Smooth muscle cell of the brain vasculature (primary cell): Measurements from ENCODE around the gene DOK5.
A peak's percentile ranks its signal among the peaks of the same experiment; 100 is the strongest.

ENCODE experiments used
- DNase-seq: peaks from one replicate; pipeline ENCODE4 v3.0.0-alpha.2; 2012; ENCODE audit warnings: low read depth, low spot score

Gene DOK5

DNA sequence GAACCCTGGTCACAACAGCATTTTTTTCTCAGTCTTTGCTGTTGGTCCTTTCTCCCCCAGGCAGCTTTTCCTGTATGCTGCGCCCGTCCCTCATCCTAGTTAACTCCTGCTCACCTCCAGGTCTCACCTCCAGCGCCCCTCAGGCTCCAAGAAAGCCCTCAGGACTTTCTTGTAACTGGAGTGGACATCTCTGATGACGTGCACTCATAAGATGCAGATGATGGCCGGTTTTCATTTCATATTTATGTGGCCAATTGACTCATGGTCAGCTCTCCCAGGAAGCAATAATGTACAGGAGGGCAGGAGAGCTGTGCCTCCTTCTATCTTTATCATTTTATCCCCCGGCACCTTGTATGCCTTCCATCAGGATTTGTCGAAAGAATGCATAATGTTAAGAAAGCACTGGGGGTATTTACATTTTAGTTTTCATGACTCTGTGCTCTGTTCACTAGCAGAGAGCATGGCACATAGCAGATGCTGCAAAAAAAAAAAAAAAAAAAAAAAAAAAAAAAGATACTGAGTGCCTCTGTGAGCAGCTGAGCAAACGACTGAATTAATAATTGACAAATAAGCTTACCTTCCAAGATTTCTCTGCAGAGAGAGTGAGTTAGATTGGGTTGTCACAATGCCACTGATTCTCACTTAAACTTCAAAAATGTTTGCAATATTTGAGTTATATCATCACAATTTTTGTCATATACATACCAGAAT is 170.2 kb downstream of the DOK5 start:
- DNase-seq = no peak

DNA sequence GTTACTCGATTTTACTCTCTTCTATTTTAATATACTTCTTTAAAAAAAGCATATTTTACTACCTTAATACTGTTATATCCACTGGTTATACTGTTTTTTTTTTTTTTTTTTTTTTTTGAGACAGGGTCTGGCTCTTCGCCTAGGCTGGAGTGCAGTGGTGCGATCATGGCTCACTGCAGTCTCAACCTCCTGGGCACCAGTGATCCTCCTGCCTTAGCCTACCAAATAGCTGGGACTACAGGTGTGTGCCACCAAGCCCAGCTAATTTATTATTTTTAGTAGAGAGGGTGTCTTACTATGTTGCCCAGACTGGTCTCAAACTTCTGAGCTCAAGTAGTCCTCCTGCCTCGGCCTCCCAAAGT is 170.7 kb downstream of the DOK5 start:
- no peak for DNase-seq

DNA sequence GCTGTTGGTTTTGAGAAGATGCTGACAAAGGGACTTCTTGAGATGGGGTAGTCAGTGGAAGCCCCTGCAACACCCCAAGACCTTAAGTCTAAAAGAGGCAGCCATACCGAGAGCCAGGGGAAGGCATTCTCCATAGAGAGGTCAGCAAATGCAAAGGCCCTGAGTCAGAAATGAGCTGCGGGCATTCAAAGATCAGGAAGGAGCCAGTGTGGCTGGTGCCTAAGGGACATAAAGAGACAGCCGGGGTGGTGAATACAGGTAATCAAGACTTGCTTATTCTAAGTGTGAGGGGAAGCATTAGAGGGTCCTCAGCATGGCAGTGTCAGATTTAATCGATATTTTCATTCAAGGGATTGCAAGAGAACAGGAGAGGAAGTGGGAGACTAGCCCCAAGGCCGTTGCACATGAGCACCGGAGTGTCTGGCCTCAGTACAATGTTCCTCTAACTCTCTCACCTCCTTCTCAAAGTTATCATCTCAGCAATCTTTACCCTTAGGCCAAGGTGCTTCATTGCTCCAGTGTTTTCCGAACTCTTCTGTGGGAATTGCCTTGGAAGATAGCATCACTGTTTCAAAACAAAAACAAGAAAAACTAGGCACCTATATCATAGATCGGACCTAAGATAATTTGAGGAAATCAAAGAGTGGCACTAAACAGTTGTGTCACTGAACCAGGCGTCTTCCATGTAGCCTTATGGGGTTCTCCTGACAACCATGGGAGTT is 173.2 kb downstream of the DOK5 start:
- no peak for DNase-seq

DNA sequence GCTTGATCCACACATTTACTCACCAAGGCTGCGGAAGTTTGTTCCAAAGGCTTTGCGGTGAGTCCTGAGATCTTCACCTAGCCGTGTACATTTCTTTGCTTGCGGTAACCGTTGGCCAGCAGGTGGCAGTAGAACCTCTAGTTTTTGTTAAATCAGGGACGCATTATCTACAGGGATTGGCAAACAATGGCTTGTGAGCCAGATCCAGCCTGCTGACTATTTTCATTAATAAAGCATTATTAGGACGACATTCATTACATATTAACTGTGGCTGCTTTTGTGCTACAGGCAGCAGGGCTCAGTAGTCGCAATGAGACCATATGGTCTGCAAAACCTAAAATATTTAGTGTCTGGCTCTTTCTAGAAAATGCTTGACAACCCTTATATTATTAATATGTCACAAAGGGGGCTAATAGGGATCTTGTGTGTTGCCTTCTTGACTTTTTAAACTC is 174.1 kb downstream of the DOK5 start:
- DNase-seq = peak; percentile 50

DNA sequence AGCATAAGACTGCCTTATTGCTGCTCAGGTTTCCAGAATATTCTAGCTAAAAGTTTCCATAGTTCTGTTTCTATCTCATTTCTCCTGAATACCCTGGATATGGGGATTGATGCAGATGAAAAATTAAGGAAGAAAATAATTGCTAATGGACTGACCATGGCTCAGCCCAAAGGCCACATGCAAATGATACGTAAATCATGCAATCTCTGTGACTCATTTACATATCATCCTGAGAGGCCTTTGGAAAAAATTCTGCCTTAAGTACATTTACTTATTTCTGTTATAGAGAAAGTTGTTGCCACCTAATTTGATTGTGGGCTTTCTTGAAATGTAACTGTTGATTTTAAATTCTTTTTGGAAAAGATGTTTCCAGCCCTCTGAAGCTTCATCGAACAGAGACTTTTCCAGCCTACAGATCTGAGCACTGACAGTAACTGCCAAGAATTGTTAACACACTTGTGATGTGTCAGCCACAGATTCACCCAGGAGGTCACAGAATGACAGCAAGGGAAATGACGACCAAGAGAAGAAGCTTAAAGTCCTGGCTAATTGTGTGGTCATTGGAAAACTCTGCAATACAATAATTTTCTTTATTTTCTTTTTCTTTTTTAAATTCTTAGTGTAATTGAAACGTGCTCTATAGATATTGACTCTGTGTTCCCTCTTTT is 174.8 kb downstream of the DOK5 start:
- no peak for DNase-seq

DNA sequence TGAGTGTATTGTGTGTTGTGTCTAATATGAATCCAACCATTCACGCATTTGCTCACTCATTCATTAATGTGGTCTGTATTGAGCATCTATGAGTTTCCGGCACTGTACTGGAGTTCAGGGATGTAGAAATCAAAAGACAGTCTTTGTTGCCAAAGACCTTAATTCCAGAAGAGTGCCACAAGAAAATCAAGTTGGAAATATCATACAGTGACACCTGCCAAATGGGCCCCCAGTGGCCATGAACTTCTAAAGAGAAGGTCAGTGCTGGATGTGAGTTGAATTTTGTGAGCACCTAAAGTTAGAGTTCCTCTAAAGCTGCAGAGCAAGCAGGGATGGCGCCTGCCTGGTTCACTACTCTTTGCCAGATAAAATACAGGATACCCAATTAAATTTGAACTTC is 175.9 kb downstream of the DOK5 start:
- DNase-seq = no peak

DNA sequence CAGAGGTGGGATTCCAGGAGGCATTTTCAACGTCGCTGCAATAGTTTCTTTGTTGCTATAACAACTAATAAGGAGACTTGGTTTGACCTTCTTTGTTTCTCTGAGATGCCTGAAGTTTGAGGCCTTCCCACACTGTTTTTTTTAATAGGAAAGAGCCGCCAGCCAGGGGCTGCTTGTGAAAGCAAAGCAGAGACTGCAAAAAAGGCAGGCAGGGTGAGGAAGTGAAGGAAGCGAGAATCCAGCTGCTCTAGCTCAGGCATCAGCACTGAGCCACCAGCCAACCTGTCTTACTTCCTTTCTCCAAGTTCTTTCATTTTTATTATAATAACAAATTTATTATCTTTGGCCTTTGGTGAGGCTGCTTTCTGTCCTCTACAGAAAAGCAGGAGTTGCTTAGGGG is 179.1 kb downstream of the DOK5 start:
- DNase-seq = no peak

DNA sequence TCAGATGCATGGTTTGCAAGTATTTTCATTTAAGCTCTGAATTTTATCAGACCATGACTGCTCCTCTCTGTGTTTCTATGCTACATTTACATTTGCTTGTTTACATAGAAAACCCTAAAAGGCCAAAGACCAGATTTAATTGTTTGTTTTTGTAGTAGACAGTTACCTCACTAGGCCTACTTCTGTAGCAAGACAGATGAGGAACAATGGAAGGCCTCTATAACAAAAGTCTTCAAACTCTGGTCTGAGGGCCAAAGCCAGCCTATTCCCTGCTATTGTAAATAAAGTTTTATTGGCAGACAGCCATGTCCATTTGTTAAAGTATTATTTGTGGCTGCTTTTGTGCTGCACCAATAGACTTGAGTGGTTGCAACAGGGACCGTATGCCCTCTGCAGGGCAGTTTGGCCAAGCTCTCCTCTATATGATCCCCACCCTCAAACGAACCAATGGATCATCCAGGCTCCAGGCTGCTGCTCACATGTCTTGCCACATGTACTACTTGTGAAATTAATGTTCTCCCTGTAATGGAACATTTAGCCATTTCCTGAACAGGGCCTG is 182.0 kb downstream of the DOK5 start:
- no peak for DNase-seq

DNA sequence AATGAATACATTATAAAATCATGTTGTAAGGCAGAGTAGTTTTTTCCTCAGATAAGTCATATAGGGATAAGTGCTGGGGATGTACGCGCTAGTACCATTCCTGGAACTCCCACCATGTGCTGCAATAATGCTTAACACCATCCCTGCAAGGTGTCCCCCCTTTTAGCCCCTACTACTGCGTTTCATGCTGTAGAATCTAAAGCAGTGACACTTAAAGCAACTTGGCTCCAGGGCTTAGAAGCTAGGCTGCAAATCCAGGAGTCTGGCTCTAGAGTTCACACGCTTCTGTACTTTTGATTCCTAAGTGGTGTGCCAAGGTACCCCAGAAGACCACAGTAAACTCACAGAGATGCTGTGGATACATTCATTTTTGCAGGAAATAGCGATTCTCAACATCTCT is 183.1 kb downstream of the DOK5 start:
- no peak for DNase-seq

DNA sequence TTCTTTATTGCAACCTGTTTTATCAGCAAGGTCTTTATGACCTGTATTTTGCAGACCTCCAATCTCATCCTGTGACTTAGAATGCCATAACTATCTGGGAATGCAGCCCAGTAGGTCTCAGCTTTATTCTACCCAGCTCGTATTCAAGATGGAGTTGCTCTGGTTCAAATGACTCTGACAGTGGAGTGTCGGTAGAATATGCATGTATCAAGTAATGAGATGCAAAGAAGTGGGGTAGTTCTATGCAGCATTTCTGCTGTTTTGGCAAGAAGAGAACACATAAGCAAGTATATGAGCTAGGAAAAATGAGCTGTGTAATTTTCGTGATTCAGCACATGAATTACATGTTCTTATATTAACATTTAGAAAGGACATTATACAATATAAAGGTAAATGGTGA is 185.9 kb downstream of the DOK5 start:
- no peak for DNase-seq

DNA sequence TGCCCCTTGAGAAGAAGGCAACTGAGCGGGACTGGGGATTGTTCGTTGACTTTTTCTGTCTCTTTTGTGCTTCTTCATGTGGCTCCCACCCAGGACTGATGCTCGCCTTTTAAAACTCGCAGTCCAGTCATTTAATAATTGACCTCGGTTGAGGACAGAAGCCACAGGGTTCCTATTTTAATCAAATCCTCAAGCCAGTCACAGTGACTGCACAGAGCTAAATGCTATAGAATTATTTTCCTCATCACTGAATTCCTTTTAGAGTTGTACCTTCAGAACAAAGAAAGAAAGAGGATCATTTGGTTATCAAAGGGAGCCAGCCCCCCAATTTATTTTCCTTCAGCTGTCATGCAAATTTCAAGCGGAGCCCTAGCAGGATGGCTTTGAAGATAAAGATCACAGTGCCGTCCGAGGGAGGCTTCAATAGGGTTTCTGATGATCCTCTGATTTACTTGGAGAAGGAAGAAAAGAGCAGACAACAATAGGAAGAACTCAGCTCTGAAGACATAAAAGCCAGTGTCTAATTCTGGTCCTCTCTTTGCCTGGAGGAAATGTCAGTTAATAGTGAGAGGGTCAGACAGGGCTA is 186.6 kb downstream of the DOK5 start:
- DNase-seq = no peak

DNA sequence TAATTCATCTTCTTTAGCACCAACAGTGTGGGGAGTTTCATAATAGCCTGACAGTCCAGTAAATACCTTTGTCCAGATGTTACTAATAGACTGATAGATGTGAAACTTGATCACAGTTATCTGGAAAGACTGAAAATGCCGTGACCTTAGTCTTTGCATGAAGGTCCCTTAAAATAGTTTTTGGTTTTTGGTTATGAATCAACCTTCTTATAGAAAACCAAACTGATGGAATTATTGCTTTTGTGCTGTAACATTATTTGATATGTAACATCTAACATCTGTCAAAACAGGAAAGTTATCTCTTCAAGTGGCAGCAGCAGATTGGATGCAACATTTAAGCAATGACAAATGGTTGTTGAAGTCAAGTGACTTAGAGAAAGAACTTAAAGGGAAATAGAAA is 190.4 kb downstream of the DOK5 start:
- no peak for DNase-seq

DNA sequence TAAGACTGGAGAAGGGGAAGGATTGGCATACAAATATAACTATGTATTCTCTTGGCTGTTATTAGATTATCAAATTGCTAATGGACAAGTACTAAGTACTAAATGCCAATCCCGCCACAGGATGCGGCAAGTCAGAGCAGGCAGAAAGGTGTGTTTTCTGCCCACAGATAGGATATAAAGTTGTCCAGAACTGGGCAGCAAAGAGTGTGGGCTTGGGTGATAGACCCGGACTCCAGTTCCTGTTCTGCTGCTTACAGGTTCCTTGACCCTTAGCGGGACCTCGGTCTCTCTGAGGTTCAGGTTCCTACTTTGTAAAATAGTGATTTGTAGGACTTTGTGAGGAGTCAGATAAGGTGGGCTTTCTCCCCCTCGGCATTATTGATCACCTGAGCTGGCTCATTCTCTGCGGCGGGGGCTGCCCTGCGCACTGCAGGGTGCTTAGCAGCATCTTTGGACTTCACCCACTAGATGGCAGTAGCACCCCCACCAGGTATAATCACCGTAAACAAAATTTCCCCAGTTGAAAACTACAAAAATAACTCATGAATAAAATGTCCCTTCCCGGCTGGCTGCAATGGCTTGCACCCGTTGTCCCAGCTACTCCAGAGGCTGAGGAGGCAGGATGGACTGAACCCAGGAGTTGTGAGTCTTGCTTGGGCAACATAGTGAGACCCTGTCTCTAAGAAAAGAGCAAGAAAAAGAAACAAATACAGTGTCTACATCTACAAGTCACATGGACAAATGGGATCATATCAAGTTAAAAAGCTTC is 193.1 kb downstream of the DOK5 start:
- no peak for DNase-seq

DNA sequence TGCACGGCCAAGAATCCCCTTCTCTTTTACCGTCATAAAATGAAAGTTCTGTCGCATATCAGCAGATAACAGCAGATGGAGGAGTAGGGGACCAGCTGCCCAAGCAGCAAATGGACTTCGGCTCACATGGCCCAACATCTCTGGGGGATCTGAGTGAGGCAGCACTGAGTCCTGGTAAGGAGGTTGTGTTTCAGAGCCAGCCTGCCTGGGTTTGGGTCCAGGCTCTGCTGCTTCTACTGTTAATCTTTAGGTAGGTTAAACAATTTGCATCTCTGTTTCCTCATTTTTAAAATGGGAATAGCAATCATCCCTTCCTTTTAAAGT is 193.6 kb downstream of the DOK5 start:
- no peak for DNase-seq

DNA sequence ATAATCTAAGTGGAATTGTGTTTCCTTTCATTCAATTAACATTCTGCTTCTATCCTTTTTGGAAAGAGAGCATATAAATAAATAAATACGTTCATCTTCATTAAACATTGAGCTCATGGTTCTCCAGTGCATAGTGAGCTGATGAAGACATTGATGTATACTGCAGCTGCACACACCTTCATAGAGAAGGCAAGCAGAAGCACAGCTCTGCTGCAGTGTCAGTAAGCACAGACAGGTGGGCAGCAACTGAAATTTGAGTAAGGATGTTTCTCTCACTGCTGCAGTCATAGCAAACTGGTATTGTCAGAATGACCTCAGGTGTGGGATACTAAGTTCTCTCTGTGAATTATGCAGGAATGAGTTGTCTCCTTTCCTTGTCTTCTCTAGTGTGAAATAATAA is 202.9 kb downstream of the DOK5 start:
- DNase-seq = no peak

DNA sequence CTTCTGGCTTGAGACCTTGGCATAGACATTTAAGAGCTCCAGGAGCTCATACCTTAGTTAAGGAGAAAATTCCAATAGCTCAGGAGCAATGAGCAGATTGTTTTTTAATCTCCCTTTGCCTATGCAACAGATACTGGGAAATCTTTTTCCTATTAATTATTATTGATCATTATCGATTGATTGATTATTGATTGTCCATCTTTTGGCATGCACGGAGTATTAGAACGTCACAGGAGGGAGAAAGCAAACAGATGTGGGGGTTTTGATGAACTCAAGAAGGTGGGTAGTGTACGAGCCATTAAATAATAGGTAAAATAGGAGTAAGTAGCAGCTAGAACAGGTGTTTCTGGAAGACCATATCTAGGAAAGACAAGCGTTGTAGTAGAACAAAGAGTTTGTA is 205.0 kb downstream of the DOK5 start:
- no peak for DNase-seq

DNA sequence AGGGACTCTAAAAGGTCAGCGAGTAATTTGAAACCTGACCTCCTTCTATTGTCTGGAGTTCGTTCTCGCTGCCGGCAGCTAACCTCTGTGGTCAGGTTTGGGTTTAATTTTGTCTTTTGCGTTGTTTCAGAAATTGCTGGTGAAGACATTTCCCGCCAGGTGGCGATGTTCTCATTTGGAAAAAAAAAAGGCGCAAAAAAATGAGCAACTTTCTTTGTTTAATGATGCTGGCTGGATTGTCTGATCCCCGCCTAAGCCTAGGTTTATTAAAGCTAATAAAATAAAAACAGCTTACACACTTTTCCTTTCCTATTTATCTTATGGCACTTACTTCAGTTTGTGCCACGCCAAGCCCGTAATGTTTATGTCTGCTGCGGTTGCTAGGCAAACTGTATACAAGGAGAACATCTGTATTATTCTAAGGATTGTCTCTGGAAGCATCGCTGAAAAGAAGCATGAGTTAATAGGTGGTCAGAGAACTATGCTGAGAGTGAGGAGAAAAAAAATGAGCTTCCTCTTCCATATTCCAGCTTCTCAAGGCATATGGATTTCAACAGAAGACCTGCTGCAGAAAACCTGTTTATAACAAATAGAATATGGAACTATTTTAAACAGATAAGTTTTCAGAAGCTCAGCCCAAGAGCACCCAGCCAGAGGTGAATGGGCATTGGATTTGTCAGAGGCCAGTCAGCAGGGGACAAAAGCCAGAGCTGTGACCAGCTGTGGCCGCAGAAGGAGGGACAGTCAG is 205.7 kb downstream of the DOK5 start:
- DNase-seq = peak; percentile 13

DNA sequence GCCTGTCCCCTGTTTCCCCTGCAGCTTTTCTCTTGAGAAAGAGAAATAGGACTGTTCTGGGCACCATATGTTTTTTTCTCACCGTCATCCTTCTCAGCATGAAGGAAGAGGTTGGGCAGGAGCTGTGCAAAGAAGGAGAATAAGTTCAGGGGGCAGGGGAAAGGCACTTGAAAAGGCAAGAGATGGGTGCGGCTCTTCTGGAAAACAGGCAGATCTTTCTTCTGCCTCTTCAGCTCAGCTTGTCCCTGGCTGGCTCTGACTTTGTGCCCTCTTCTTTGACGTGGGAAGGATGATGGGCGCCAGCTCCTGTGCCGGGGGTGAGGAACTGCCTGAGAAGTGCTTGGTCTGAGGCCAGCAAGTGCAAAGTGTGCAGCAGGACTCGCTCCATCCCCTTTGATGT is 206.5 kb downstream of the DOK5 start:
- DNase-seq = no peak

DNA sequence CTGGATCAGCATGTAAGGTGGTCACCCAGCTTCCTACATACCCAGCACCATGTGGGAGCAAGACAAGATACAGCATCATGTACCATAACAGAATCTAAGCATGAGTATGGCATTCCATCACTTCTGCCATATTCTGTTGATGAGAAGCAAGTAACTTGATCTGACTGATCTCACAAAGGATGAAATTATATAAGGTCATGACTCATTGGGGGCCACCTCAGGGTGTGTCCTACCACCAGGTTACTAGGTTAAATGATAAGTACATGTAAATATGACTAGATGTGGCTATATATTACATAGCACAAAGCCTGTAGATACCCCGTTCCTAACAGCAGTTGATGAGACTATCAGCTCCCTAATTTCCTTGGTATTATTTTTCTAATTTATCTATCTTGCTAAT is 213.1 kb downstream of the DOK5 start:
- no peak for DNase-seq

DNA sequence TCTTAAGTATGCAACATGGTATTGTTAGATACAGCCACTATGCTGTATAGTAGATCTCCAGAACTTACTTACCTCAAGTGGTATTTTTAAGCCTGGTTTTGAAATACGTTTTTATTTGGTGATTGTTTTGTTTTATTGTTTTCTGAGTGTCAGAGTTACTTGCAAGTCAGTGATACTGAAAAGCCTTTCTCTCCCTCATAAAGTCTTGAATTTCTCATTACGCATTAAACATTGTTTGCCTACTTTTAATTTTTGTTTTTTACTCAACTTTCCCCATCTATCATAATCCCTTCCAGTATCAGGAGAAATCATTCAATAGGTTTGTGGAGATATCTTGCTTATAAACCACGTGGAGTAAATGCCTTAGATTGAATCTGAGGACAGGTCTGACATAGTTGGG is 214.9 kb downstream of the DOK5 start:
- DNase-seq = no peak

DNA sequence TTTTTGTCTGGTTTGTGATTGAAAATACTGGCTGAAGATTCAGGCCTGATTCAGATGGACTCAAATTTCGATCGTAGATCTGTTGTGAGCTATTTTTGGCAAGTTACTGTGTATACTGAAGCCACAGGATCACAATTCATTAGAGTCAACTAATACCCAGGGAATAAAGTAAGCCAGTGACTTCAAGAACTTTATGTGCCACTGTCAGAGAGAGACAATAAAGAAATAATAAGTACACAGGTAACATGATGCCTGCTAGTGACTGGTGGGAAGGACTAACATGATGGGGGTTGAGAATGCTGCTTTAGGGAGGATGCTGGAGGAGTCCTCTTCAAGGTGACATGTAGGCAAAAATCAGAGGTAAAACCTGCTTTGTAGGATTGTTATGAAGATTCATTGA is 215.9 kb downstream of the DOK5 start:
- no peak for DNase-seq
